ENCODE data around the gene FCSK. TPM values are rescaled to one million over a fixed set of nuclear protein-coding genes. Genes with fewer than 3 reads are reported as not detected.

Gene FCSK
- total RNA-seq, 3 donors from 2014 or later (not counting 1 experiment from before 2014, with no cell fraction given) = 28.5 to 33.0 (median 29.6) TPM

- peak overlapping the region; percentile 91 to 94 for H3K27ac Mint-ChIP-seq
Measured at GRCh38 chr16:70429888-70430666, 24.3 kb upstream of the FCSK start.

GRCh38 chr16:70430667-70431536 is 23.5 kb upstream of the FCSK start:
- H3K4me3 ChIP-seq (ENCODE audit: low read length) = no peak overlapping the region
- H3K27ac Mint-ChIP-seq = peak overlapping the region; percentile 91 to 94
- H3K4me1 ChIP-seq (ENCODE audit: control insufficient read depth, insufficient read depth, low read length) = peaks cover 72% of the 10 kb centered on the region
- ATAC-seq (peak; percentile 53 to 70 (median 65)), DNase-seq (peak in 1 of 2 donors; percentile 89)
- intact Hi-C loops (cut with micrococcal nuclease) = no loop called here
- H3K36me3 Mint-ChIP-seq = no peaks in the 10 kb centered on the region
- H3K4me1 Mint-ChIP-seq = peaks cover 48 to 62% of the 10 kb centered on the region in 2 donors
- peak overlapping the region; percentile 70 for H3K4me3 Mint-ChIP-seq
- H3K9me3 Mint-ChIP-seq = no peaks in the 10 kb centered on the region
- no peak for TF ChIP-seq CTCF (IDR thresholded peaks at IDR 0.05)
- no peaks in the 10 kb centered on the region for H3K36me3 ChIP-seq (ENCODE audit: control insufficient read depth, insufficient read depth, low read length)
- H3K27me3 ChIP-seq (ENCODE audit: control insufficient read depth, insufficient read depth, low read length) = no peaks in the 10 kb centered on the region
- 24% methylated on average over 6 of the region's 11 CpGs for WGBS (ENCODE audit: insufficient coverage)
- peak overlapping the region; percentile 88 for H3K27ac ChIP-seq (ENCODE audit: low read length)
- no peaks in the 10 kb centered on the region for H3K27me3 Mint-ChIP-seq (ENCODE audit: low read depth in 2 of 2)
- no peaks in the 10 kb centered on the region for H3K9me3 ChIP-seq (ENCODE audit: control insufficient read depth, insufficient read depth, low read length)

More at GRCh38 chr16:70429888-70430666, 24.3 kb upstream of the FCSK start:
- no peaks in the 10 kb centered on the region for H3K27me3 Mint-ChIP-seq (ENCODE audit: low read depth in 2 of 2)
- 77% methylated on average over 5 of the region's 5 CpGs for WGBS (ENCODE audit: insufficient coverage)
- H3K9me3 ChIP-seq (ENCODE audit: control insufficient read depth, insufficient read depth, low read length) = no peaks in the 10 kb centered on the region
- no peaks in the 10 kb centered on the region for H3K36me3 ChIP-seq (ENCODE audit: control insufficient read depth, insufficient read depth, low read length)
- intact Hi-C loops (cut with micrococcal nuclease) = no loop called here
- ATAC-seq (no peak), DNase-seq (no peak)
- H3K4me1 Mint-ChIP-seq = peaks cover 48 to 67% of the 10 kb centered on the region in 2 donors
- peak overlapping the region; percentile 70 for H3K4me3 Mint-ChIP-seq
- peak overlapping the region; percentile 88 for H3K27ac ChIP-seq (ENCODE audit: low read length)
- no peak for TF ChIP-seq CTCF (IDR thresholded peaks at IDR 0.05)
- peaks cover 72% of the 10 kb centered on the region for H3K4me1 ChIP-seq (ENCODE audit: control insufficient read depth, insufficient read depth, low read length)
- no peaks in the 10 kb centered on the region for H3K9me3 Mint-ChIP-seq
- H3K4me3 ChIP-seq (ENCODE audit: low read length) = no peak overlapping the region
- H3K27me3 ChIP-seq (ENCODE audit: control insufficient read depth, insufficient read depth, low read length) = no peaks in the 10 kb centered on the region
- no peaks in the 10 kb centered on the region for H3K36me3 Mint-ChIP-seq

GRCh38 chr16:70432356-70432722 is 22.1 kb upstream of the FCSK start:
- H3K4me1 Mint-ChIP-seq = peaks cover 51 to 66% of the 10 kb centered on the region in 2 donors
- no peak for DNase-seq
- intact Hi-C loops (cut with micrococcal nuclease) = no loop called here
- Histone ChIP-seq H3K36me3 (ENCODE audit: control insufficient read depth, insufficient read depth, low read length) (no peaks in the 10 kb centered on the region), H3K27ac (ENCODE audit: low read length) (peak overlapping the region; percentile 35), H3K4me1 (ENCODE audit: control insufficient read depth, insufficient read depth, low read length) (peaks cover 73% of the 10 kb centered on the region), H3K4me3 (ENCODE audit: low read length) (no peak overlapping the region), H3K27me3 (ENCODE audit: control insufficient read depth, insufficient read depth, low read length) (no peaks in the 10 kb centered on the region), H3K9me3 (ENCODE audit: control insufficient read depth, insufficient read depth, low read length) (no peaks in the 10 kb centered on the region)
- H3K9me3 Mint-ChIP-seq = no peaks in the 10 kb centered on the region
- H3K36me3 Mint-ChIP-seq = no peaks in the 10 kb centered on the region
- peak overlapping the region in 1 of 2 donors; percentile 19 for H3K27ac Mint-ChIP-seq
- TF ChIP-seq CTCF (IDR thresholded peaks at IDR 0.05) = no peak
- ATAC-seq = no peak
- H3K4me3 Mint-ChIP-seq = peak overlapping the region; percentile 1
- WGBS (ENCODE audit: insufficient coverage) = 70% methylated on average over 3 of the region's 3 CpGs
- H3K27me3 Mint-ChIP-seq (ENCODE audit: low read depth in 2 of 2) = no peaks in the 10 kb centered on the region

Data from natural killer cell (primary cell).